Measurements from ENCODE around the gene CALML3.

CALML3 gene

GRCh38 chr10:5531558-5532306 lies 7.0 kb downstream of the CALML3 start:
- TF ChIP-seq MAX (IDR thresholded peaks at IDR 0.05) (no peak), REST (IDR thresholded peaks at IDR 0.05; ENCODE audit: low read depth) (no peak), USF1 (IDR thresholded peaks at IDR 0.05) (no peak), NFIC (IDR thresholded peaks at IDR 0.05) (no peak), TAF1 (IDR thresholded peaks at IDR 0.05; ENCODE audit: low read depth) (no peak), EGR1 (IDR thresholded peaks at IDR 0.05) (no peak), ZBTB7A (IDR thresholded peaks at IDR 0.05; ENCODE audit: low read depth) (no peak)

- TF ChIP-seq RAD21 (IDR thresholded peaks at IDR 0.05; ENCODE audit: low read depth), result no peak
- TF ChIP-seq CREB1 (IDR thresholded peaks at IDR 0.05; ENCODE audit: low read depth), result no peak
- no peak for TF ChIP-seq NFIC (IDR thresholded peaks at IDR 0.05)
- TF ChIP-seq MAX (IDR thresholded peaks at IDR 0.05), result no peak
- no peak for TF ChIP-seq USF1 (IDR thresholded peaks at IDR 0.05)
- TF ChIP-seq ZBTB7A (IDR thresholded peaks at IDR 0.05; ENCODE audit: low read depth), result no peak
- TF ChIP-seq CEBPB (IDR thresholded peaks at IDR 0.05), result no peak
- no peak for TF ChIP-seq EGR1 (IDR thresholded peaks at IDR 0.05)
- TF ChIP-seq TAF1 (IDR thresholded peaks at IDR 0.05; ENCODE audit: low read depth), result no peak
- TF ChIP-seq TEAD4 (IDR thresholded peaks at IDR 0.05), result no peak
- no peak for TF ChIP-seq FOXM1 (IDR thresholded peaks at IDR 0.05; ENCODE audit: borderline replicate concordance, low read depth)
- TF ChIP-seq TCF12 (IDR thresholded peaks at IDR 0.05; ENCODE audit: low read depth), result no peak
- TF ChIP-seq REST (IDR thresholded peaks at IDR 0.05; ENCODE audit: low read depth), result no peak
- no peak for TF ChIP-seq EP300 (IDR thresholded peaks at IDR 0.05; ENCODE audit: borderline replicate concordance)
- TF ChIP-seq YY1 (IDR thresholded peaks at IDR 0.05; ENCODE audit: low read depth), result no peak
Observed at GRCh38 chr10:5532307-5532605, 7.5 kb downstream of the CALML3 start.

- TF ChIP-seq TCF12 (IDR thresholded peaks at IDR 0.05; ENCODE audit: low read depth) (no peak), CEBPB (IDR thresholded peaks at IDR 0.05) (no peak), EP300 (IDR thresholded peaks at IDR 0.05; ENCODE audit: borderline replicate concordance) (no peak), YY1 (IDR thresholded peaks at IDR 0.05; ENCODE audit: low read depth) (no peak), RAD21 (IDR thresholded peaks at IDR 0.05; ENCODE audit: low read depth) (no peak), EGR1 (IDR thresholded peaks at IDR 0.05) (no peak), FOXM1 (IDR thresholded peaks at IDR 0.05; ENCODE audit: borderline replicate concordance, low read depth) (no peak), TAF1 (IDR thresholded peaks at IDR 0.05; ENCODE audit: low read depth) (no peak), NFIC (IDR thresholded peaks at IDR 0.05) (no peak), USF1 (IDR thresholded peaks at IDR 0.05) (no peak), TEAD4 (IDR thresholded peaks at IDR 0.05) (no peak), MAX (IDR thresholded peaks at IDR 0.05) (no peak)
Observed at GRCh38 chr10:5532618-5533097, 7.9 kb downstream of the CALML3 start.

GRCh38 chr10:5533098-5533731 lies 8.5 kb downstream of the CALML3 start:
- TF ChIP-seq CEBPB (IDR thresholded peaks at IDR 0.05), result no peak

GRCh38 chr10:5534051-5534821 lies 9.5 kb downstream of the CALML3 start:
- TF ChIP-seq RAD21 (IDR thresholded peaks at IDR 0.05; ENCODE audit: low read depth) (no peak), YY1 (IDR thresholded peaks at IDR 0.05; ENCODE audit: low read depth) (no peak), CEBPB (IDR thresholded peaks at IDR 0.05) (no peak), CREB1 (IDR thresholded peaks at IDR 0.05; ENCODE audit: low read depth) (no peak), REST (IDR thresholded peaks at IDR 0.05; ENCODE audit: low read depth) (no peak), TEAD4 (IDR thresholded peaks at IDR 0.05) (no peak), TCF12 (IDR thresholded peaks at IDR 0.05; ENCODE audit: low read depth) (no peak), EP300 (IDR thresholded peaks at IDR 0.05; ENCODE audit: borderline replicate concordance) (no peak), FOXM1 (IDR thresholded peaks at IDR 0.05; ENCODE audit: borderline replicate concordance, low read depth) (no peak), TAF1 (IDR thresholded peaks at IDR 0.05; ENCODE audit: low read depth) (no peak), MAX (IDR thresholded peaks at IDR 0.05) (no peak), NFIC (IDR thresholded peaks at IDR 0.05) (no peak), ZBTB7A (IDR thresholded peaks at IDR 0.05; ENCODE audit: low read depth) (no peak), USF1 (IDR thresholded peaks at IDR 0.05) (no peak)

Data from Ishikawa (cell line).